Measurements from ENCODE around the gene HOXA7.

The HOXA7 gene

DNA sequence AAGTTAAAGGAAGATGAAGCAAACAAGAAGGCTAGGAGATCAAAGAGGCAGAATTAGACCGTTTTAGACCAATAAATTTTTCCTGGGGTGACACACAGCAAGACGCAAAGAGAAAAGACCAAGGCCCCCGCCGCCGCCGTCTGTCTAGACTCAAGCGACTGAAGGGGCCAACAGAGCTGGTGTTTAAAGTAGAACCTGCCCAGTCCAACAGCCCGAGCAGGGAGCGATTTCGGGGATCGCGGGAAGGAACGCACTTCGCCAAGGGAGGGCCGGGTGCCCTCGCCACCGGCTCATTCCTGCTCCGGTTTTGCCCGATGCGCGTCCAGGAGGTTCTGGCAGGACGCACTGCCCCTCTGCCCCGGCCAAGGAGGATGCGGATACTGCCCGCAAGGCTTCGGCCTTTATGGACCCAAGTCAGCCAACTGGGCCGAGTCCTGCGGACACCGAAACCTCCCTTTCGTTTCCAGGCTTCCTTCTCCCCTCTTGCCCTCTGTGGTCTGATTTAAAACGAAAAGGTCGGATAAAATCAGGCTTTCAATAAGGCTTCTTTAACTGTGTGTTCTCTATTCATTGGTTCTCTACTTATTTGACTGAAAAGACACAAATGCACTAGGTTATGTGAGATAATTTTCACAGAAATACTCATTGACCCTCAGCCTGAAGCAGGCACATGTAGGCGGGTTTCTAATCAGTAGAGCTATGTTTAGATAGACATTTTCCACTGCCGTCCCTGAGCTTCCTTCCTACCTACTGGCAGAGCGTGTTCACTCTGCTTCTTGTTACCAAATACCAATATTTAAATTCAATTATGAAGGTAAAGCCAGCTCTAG lies 2.2 kb upstream of the HOXA7 start:
- peaks cover 66% of the 10 kb centered on the region for H3K27me3 ChIP-seq (ENCODE audit: control insufficient read depth, low read length)
- TF ChIP-seq, protein P1, sequence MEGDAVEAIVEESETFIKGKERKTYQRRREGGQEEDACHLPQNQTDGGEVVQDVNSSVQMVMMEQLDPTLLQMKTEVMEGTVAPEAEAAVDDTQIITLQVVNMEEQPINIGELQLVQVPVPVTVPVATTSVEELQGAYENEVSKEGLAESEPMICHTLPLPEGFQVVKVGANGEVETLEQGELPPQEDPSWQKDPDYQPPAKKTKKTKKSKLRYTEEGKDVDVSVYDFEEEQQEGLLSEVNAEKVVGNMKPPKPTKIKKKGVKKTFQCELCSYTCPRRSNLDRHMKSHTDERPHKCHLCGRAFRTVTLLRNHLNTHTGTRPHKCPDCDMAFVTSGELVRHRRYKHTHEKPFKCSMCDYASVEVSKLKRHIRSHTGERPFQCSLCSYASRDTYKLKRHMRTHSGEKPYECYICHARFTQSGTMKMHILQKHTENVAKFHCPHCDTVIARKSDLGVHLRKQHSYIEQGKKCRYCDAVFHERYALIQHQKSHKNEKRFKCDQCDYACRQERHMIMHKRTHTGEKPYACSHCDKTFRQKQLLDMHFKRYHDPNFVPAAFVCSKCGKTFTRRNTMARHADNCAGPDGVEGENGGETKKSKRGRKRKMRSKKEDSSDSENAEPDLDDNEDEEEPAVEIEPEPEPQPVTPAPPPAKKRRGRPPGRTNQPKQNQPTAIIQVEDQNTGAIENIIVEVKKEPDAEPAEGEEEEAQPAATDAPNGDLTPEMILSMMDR (IDR thresholded peaks at IDR 0.05; ENCODE audit: low read depth, low read length, poor library complexity, severe bottlenecking) = no peak
- TF ChIP-seq EZH2phosphoT487 (IDR thresholded peaks at IDR 0.05; ENCODE audit: borderline replicate concordance, low read length) = no peak

DNA sequence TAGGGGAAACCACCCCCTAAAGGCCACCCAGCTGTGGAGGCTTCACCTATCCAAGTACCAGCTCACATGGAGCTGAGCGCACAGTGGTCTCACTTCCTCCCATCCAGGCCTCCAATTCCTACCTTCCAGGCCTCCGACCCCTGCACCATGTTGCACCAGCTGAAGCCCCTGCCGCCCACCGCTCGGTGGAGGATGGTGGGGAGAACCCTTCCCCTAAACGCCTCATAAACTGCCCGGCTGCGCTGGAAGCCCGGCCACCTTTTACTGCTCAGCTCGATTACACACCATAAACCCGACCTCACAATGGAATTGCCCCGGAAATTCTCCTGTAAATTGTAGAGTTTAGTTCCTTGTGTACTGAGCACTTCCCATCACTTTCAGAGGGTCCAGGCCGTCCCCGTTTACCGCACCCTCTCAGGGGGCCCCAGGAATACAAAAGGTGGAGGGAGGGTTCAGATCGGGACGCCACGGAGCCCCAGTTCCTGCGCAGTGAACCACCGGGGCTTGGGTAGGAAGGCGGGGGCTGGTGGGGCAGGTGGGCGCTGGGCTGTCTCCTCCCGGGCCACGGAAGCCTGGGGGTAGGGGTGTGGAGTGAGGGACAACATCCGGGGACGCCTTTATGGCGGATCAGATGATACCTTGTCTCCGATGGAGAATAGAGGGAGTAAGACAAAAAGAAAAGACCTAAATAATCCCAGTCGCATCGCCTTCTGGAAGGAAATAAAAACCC lies 1.4 kb upstream of the HOXA7 start:
- Histone ChIP-seq H3F3A (ENCODE audit: control insufficient read depth, insufficient read depth) (no peaks in the 10 kb centered on the region; the same call in 1 of the 2 replicates), H3K79me2 (ENCODE audit: control insufficient read depth, low read length) (no peaks in the 10 kb centered on the region), H3K27me3 (ENCODE audit: control insufficient read depth, low read length) (peaks cover 71% of the 10 kb centered on the region), H3K27ac (ENCODE audit: low read depth, low read length) (no peak overlapping the region), H3K9me2 (replicated peaks; ENCODE audit: control insufficient read depth, low read length) (no peaks in the 10 kb centered on the region), H3K9me3 (ENCODE audit: control insufficient read depth, insufficient read depth, low read length) (no peaks in the 10 kb centered on the region), H3K4me3 (ENCODE audit: low read length) (no peak overlapping the region), H3K36me3 (ENCODE audit: control insufficient read depth, low read length) (no peaks in the 10 kb centered on the region), H3K4me2 (ENCODE audit: low read length) (no peak overlapping the region), H3K4me1 (ENCODE audit: control insufficient read depth, low read length) (peaks cover 24% of the 10 kb centered on the region), H4K20me1 (ENCODE audit: control insufficient read depth, insufficient read depth, low read depth, low read length) (no peaks in the 10 kb centered on the region)
- TF ChIP-seq EZH2phosphoT487 (IDR thresholded peaks at IDR 0.05; ENCODE audit: borderline replicate concordance, low read length) = 0 out of 2 replicates have a peak, but pooled peaks have one; percentile 30
- TF ChIP-seq, protein P1 (IDR thresholded peaks at IDR 0.05; ENCODE audit: low read depth, low read length, poor library complexity, severe bottlenecking) = no peak

More for the DNA sequence above, 2.2 kb upstream of the HOXA7 start:
- peaks cover 24% of the 10 kb centered on the region for H3K4me1 ChIP-seq (ENCODE audit: control insufficient read depth, low read length)
- H3K4me2 ChIP-seq (ENCODE audit: low read length) = no peak overlapping the region
- no peaks in the 10 kb centered on the region; the same call in 1 of the 2 replicates for H3F3A ChIP-seq (ENCODE audit: control insufficient read depth, insufficient read depth)
- H3K79me2 ChIP-seq (ENCODE audit: control insufficient read depth, low read length) = no peaks in the 10 kb centered on the region
- H4K20me1 ChIP-seq (ENCODE audit: control insufficient read depth, insufficient read depth, low read depth, low read length) = no peaks in the 10 kb centered on the region
- H3K4me3 ChIP-seq (ENCODE audit: low read length) = no peak overlapping the region
- no peaks in the 10 kb centered on the region for H3K9me3 ChIP-seq (ENCODE audit: control insufficient read depth, insufficient read depth, low read length)
- H3K27ac ChIP-seq (ENCODE audit: low read depth, low read length) = no peak overlapping the region
- no peaks in the 10 kb centered on the region for H3K36me3 ChIP-seq (ENCODE audit: control insufficient read depth, low read length)
- no peaks in the 10 kb centered on the region for H3K9me2 ChIP-seq (replicated peaks; ENCODE audit: control insufficient read depth, low read length)

DNA sequence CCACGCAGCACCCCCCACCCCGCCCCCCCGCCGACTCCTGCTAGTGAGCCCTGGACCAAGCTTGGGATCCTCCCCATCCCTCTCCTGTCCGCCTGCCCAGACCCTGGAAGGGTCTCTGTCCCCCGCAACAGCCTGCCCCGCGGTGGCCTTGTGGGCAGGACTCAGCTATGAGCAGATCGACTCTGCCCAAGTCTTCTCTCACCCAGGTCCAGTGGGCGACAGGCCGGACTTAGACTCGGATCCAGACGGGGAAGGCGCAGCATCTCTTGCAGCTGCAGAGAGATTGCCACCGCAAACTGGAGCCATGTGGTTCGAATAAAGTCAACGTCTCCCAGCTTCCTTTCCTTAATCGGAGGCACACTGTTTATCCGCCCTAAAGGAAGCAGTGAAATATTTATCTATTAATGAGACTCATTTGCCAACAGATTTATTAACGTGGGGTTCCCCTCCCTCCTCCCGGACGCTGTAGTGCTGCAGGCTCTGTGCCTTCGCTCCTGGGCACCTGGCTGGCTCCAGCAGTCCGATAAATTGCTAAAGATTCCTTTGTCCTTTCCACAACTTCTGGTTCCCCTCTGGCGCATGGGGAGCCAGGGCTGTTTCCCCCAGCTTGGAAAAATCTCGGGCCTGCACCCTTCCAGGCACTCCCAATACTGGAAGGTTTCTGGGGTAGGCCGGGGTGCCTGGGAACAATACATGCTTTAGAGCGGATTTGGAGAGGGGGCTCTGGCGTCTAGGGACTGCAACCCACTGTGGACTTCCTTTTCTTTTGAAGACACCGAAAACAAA lies 634 bp upstream of the HOXA7 start:
- no peaks in the 10 kb centered on the region for H3K36me3 ChIP-seq (ENCODE audit: control insufficient read depth, low read length)
- H3K4me2 ChIP-seq (ENCODE audit: low read length) = no peak overlapping the region
- no peaks in the 10 kb centered on the region for H3K9me3 ChIP-seq (ENCODE audit: control insufficient read depth, insufficient read depth, low read length)
- no peaks in the 10 kb centered on the region for H4K20me1 ChIP-seq (ENCODE audit: control insufficient read depth, insufficient read depth, low read depth, low read length)
- no peaks in the 10 kb centered on the region for H3K9me2 ChIP-seq (replicated peaks; ENCODE audit: control insufficient read depth, low read length)
- no peaks in the 10 kb centered on the region for H3F3A ChIP-seq (ENCODE audit: control insufficient read depth, insufficient read depth)
- peaks cover 78% of the 10 kb centered on the region for H3K27me3 ChIP-seq (ENCODE audit: control insufficient read depth, low read length)
- H3K27ac ChIP-seq (ENCODE audit: low read depth, low read length) = no peak overlapping the region
- H3K4me3 ChIP-seq (ENCODE audit: low read length) = no peak overlapping the region
- TF ChIP-seq EZH2phosphoT487 (IDR thresholded peaks at IDR 0.05; ENCODE audit: borderline replicate concordance, low read length) = no peak
- TF ChIP-seq, protein P1 (IDR thresholded peaks at IDR 0.05; ENCODE audit: low read depth, low read length, poor library complexity, severe bottlenecking) = no peak
- H3K79me2 ChIP-seq (ENCODE audit: control insufficient read depth, low read length) = no peaks in the 10 kb centered on the region
- H3K4me1 ChIP-seq (ENCODE audit: control insufficient read depth, low read length) = peaks cover 28% of the 10 kb centered on the region
